DND-41 (cell line): ENCODE measurements around the gene LMF2.

Source experiments
- ATAC-seq: fragments of 200-7000 bp; cut with Tn5 transposase; 3 replicates; pipeline ENCODE4 v1.9.1; 2021; ENCODE audit warnings: low read depth; ENCODE audit not compliant: insufficient read depth
- DNase-seq: peaks from one replicate; pipeline ENCODE4 v3.0.0-alpha.2; 2020
- H2AFZ ChIP-seq: 2 replicates; pipeline ENCODE4 v1.6.0; 2012; ENCODE audit warnings: low read depth, low read length
- H3K27ac ChIP-seq: 2 replicates; pipeline ENCODE4 v1.5.1; 2012; ENCODE audit warnings: low read length, inconsistent platforms
- H3K27me3 ChIP-seq: fragments of 200-600 bp; sonication (generic); 2 replicates; pipeline ENCODE4 v1.6.0; 2012; ENCODE audit warnings: low read length, mild to moderate bottlenecking, inconsistent platforms; ENCODE audit not compliant: insufficient read depth, poor library complexity
- H3K36me3 ChIP-seq: 2 replicates; pipeline ENCODE4 v1.5.1; 2012; ENCODE audit warnings: low read length, inconsistent platforms; ENCODE audit not compliant: insufficient read depth
- H3K4me1 ChIP-seq: 2 replicates; pipeline ENCODE4 v1.5.1; 2012; ENCODE audit warnings: mild to moderate bottlenecking, low read length; ENCODE audit not compliant: insufficient read depth
- H3K4me2 ChIP-seq: 2 replicates; pipeline ENCODE4 v1.6.0; 2012; ENCODE audit warnings: mild to moderate bottlenecking, moderate library complexity, low read length, inconsistent platforms; ENCODE audit not compliant: insufficient read depth
- H3K4me3 ChIP-seq, 2 experiments: fragments of 200-600 bp in 1 of 2; shearing (Covaris generic) in 1 of 2; 2 replicates each; pipeline ENCODE4 v1.5.1; 2012 to 2016; ENCODE audit warnings: inconsistent platforms in 2 of 2, low read length in 2 of 2, mild to moderate bottlenecking in 2 of 2, low read depth in 1 of 2, moderate library complexity in 1 of 2
- H3K79me2 ChIP-seq: 2 replicates; pipeline ENCODE4 v1.6.0; 2012; ENCODE audit warnings: low read length, inconsistent platforms; ENCODE audit not compliant: insufficient read depth
- H3K9ac ChIP-seq: 2 replicates; pipeline ENCODE4 v1.6.0; 2012; ENCODE audit warnings: low read depth, mild to moderate bottlenecking, inconsistent platforms, low read length, moderate library complexity
- H3K9me3 ChIP-seq: 2 replicates; pipeline ENCODE4 v1.5.1; 2012; ENCODE audit warnings: low read length, moderate library complexity, mild to moderate bottlenecking, inconsistent platforms; ENCODE audit not compliant: insufficient read depth, severe bottlenecking
- H4K20me1 ChIP-seq: 2 replicates; pipeline ENCODE4 v1.6.0; 2012; ENCODE audit warnings: low read length; ENCODE audit not compliant: insufficient read depth
- CTCF ChIP-seq: IDR thresholded peaks from 2 replicates; pipeline ENCODE4 v1.5.1; 2012; ENCODE audit warnings: borderline replicate concordance, low read length, moderate library complexity, mild to moderate bottlenecking; ENCODE audit not compliant: poor library complexity, severe bottlenecking; ENCODE audit errors: extremely low read depth
- EZH2 ChIP-seq: IDR thresholded peaks from 3 replicates; pipeline ENCODE4 v1.6.1; 2012; ENCODE audit warnings: borderline replicate concordance, low read depth, mild to moderate bottlenecking, moderate library complexity, low read length, inconsistent platforms; ENCODE audit not compliant: severe bottlenecking

Gene LMF2

GRCh38 chr22:50524676-50525103 is 17.2 kb upstream of the LMF2 start:
- Histone ChIP-seq H3K4me2 (peak overlapping the region; percentile 98), H3K36me3 (peaks cover 40% of the 10 kb centered on the region), H3K79me2 (peaks cover 52% of the 10 kb centered on the region), H3K4me3 (peak overlapping the region; percentile 80 to 89), H3K27me3 (no peaks in the 10 kb centered on the region), H3K9me3 (no peaks in the 10 kb centered on the region), H3K9ac (peak overlapping the region; percentile 74), H2AFZ (peak overlapping the region; percentile 88), H3K27ac (peak overlapping the region; percentile 92), H4K20me1 (peaks cover 33% of the 10 kb centered on the region), H3K4me1 (peaks cover 40% of the 10 kb centered on the region)
- TF ChIP-seq CTCF: no peak
- no peak for TF ChIP-seq EZH2
- ATAC-seq (peak; percentile 16), DNase-seq (peak; percentile 62)

GRCh38 chr22:50523806-50524675 is 16.5 kb upstream of the LMF2 start:
- peak overlapping the region; percentile 92 for H3K27ac ChIP-seq

GRCh38 chr22:50523458-50523805 is 15.9 kb upstream of the LMF2 start:
- peaks cover 53% of the 10 kb centered on the region for H3K36me3 ChIP-seq

More at GRCh38 chr22:50523806-50524675, 16.5 kb upstream of the LMF2 start:
- H3K36me3 ChIP-seq: peaks cover 47% of the 10 kb centered on the region
- ATAC-seq (no peak), DNase-seq (no peak)
- H3K9me3 ChIP-seq: no peaks in the 10 kb centered on the region
- no peak for TF ChIP-seq EZH2
- no peak for TF ChIP-seq CTCF
- peaks cover 52% of the 10 kb centered on the region for H3K79me2 ChIP-seq
- peak overlapping the region; percentile 74 for H3K9ac ChIP-seq
- peak overlapping the region; percentile 98 for H3K4me2 ChIP-seq
- H3K4me1 ChIP-seq: peaks cover 40% of the 10 kb centered on the region
- H2AFZ ChIP-seq: no peak overlapping the region
- peaks cover 36% of the 10 kb centered on the region for H4K20me1 ChIP-seq
- H3K27me3 ChIP-seq: no peaks in the 10 kb centered on the region
- H3K4me3 ChIP-seq: peak overlapping the region; percentile 80 to 89; a peak in 3 of 4 replicates

More at GRCh38 chr22:50523458-50523805, 15.9 kb upstream of the LMF2 start:
- Histone ChIP-seq H3K9ac (peak overlapping the region; percentile 74; the same call in 1 of the 2 replicates), H3K79me2 (peaks cover 52% of the 10 kb centered on the region), H3K9me3 (no peaks in the 10 kb centered on the region), H3K27ac (no peak overlapping the region), H2AFZ (no peak overlapping the region), H3K4me1 (peaks cover 40% of the 10 kb centered on the region), H4K20me1 (peaks cover 42% of the 10 kb centered on the region), H3K27me3 (no peaks in the 10 kb centered on the region), H3K4me3 (peak overlapping the region in 1 of 2 experiments; percentile 80; a peak in 1 of 4 replicates), H3K4me2 (peak overlapping the region; percentile 98; the same call in 1 of the 2 replicates)
- TF ChIP-seq CTCF (no peak), EZH2 (no peak)
- DNase-seq (no peak), ATAC-seq (no peak)
